Right cardiac atrium (tissue), 5 donors: ENCODE measurements around the gene PCDHB5. TPM values are rescaled to one million over a fixed set of nuclear protein-coding genes. Genes with fewer than 3 reads are reported as not detected.
"Not testable (repeated sequence)": the region's sequence is repeated elsewhere in the genome, so short reads cannot be mapped to it uniquely, and the experiment has no call there.

ENCODE experiments used
- ATAC-seq, 2 donors: fragments of 200-7000 bp; cut with Tn5 transposase; one replicate each; pipeline versions ENCODE4 v1.8.0 to v1.9.1; 2020; ENCODE audit warnings: moderate library complexity in 2 of 2, mild to moderate bottlenecking in 1 of 2
- DNase-seq, 3 donors: peaks; one replicate each; pipeline ENCODE4 v3.0.0-alpha.2; 2020
- H3K27ac ChIP-seq: one replicate; pipeline ENCODE4 v1.5.1; 2013; ENCODE audit warnings: mild to moderate bottlenecking, low read length, control low read depth, moderate library complexity
- H3K27me3 ChIP-seq: one replicate; pipeline ENCODE4 v1.6.1; 2013; ENCODE audit not compliant: control insufficient read depth, insufficient read depth
- H3K4me1 ChIP-seq: one replicate; pipeline ENCODE4 v1.6.1; 2013; ENCODE audit warnings: low read length; ENCODE audit not compliant: control insufficient read depth, insufficient read depth
- H3K4me3 ChIP-seq: one replicate; pipeline ENCODE4 v1.5.1; 2013; ENCODE audit warnings: low read length, control low read depth
- H3K9me3 ChIP-seq: one replicate; pipeline ENCODE4 v1.6.1; 2013; ENCODE audit warnings: low read length; ENCODE audit not compliant: control insufficient read depth
- WGBS: extraction: QIAGEN DNeasy Blood & Tissue Kit; methylation state at CpG from one replicate; pipeline ENCODE4 v1.1.7; 2013; 5-methylcytosine and 5-hydroxymethylcytosine counted together
- intact Hi-C, 4 donors: fragments of 100-400 bp; cut with DNase I; formaldehyde crosslinking; loops; one replicate each; pipeline versions ENCODE4 v1.11.0 to v1.14.0; 2022 to 2023
- polyA plus RNA-seq: library from polyadenylated mRNA; stranded (reverse); fragments of 200-250 nt; gene quantifications from one replicate; pipeline ENCODE4 v1.2.3, GENCODE V29; 2013
- total RNA-seq, 4 donors: library from RNA; stranded (reverse); fragmentation: NEBNext Ultra II Directional; extraction: Animal tissue kit (Norgen Biotek cat#: 25700); gene quantifications; one replicate each; pipeline ENCODE4 v1.2.1, GENCODE V29; 2021
- donor health status: healthy with polysubstance abuse.
- donor health status: DM: no; HTN: yes; CAD: no.
- donor health status: DM: no; HTN: no; CAD: no.
- donor health status: DM: no; HTN: yes; CAD: no; lungs with severe emphysema.
- donor health status: DM: yes; HTN: yes; CAD: no.

PCDHB5 gene
- total and polyA plus RNA-seq, 5 donors, result 1.3 to 3.1 (median 2.5) TPM

- 23% methylated on average over 36 of the region's 36 CpGs for WGBS
- H3K9me3 ChIP-seq, intact Hi-C loops, ATAC-seq, H3K4me3 ChIP-seq, H3K27ac ChIP-seq, H3K27me3 ChIP-seq, DNase-seq, H3K4me1 ChIP-seq: not testable (repeated sequence)
Measured at GRCh38 chr5:141152096-141152495, 17.1 kb downstream of the PCDHB5 start.

GRCh38 chr5:141155540-141156374 lies 20.8 kb downstream of the PCDHB5 start:
- intact Hi-C loops, result no loop called here
- H3K27me3 ChIP-seq, result no peaks in the 10 kb centered on the region
- DNase-seq (no peak), ATAC-seq (no peak)
- no peak overlapping the region for H3K27ac ChIP-seq
- peaks cover 10% of the 10 kb centered on the region for H3K9me3 ChIP-seq
- WGBS, result 30% methylated on average over 21 of the region's 21 CpGs
- H3K4me1 ChIP-seq, result no peaks in the 10 kb centered on the region
- no peak overlapping the region for H3K4me3 ChIP-seq

- H3K9me3 ChIP-seq, ATAC-seq, H3K4me3 ChIP-seq, H3K27me3 ChIP-seq, H3K27ac ChIP-seq, DNase-seq, intact Hi-C loops, H3K4me1 ChIP-seq: not testable (repeated sequence)
- 32% methylated on average over 38 of the region's 38 CpGs for WGBS
Measured at GRCh38 chr5:141157356-141157755, 22.4 kb downstream of the PCDHB5 start.

- ATAC-seq, H3K4me3 ChIP-seq, H3K27me3 ChIP-seq, DNase-seq, H3K9me3 ChIP-seq, H3K27ac ChIP-seq, intact Hi-C loops, H3K4me1 ChIP-seq: not testable (repeated sequence)
- WGBS, result 32% methylated on average over 20 of the region's 28 CpGs
Measured at GRCh38 chr5:141157901-141158300, 22.9 kb downstream of the PCDHB5 start.

GRCh38 chr5:141172381-141173204 lies 37.6 kb downstream of the PCDHB5 start, which contains the start of gene PCDHB7:
Gene PCDHB7 (plus strand): TSS chr5:141172644. CDS start chr5:141172836, 192 bp downstream.
- H3K27me3 ChIP-seq, result no peaks in the 10 kb centered on the region
- peak within 1 kb of the TSS; percentile 39 for H3K4me3 ChIP-seq
- 30% methylated on average over 20 of the region's 20 CpGs for WGBS
- peaks cover 9% of the 10 kb centered on the region for H3K9me3 ChIP-seq
- DNase-seq (no peak), ATAC-seq (no peak)
- no peak within 1 kb of the TSS for H3K27ac ChIP-seq
- no peaks in the 10 kb centered on the region for H3K4me1 ChIP-seq
- intact Hi-C loops, result loop anchor here in 1 of 4 donors (10.0 kb wide), 1 partner anchor 392 kb away; no protein-coding TSS in a partner anchor

GRCh38 chr5:141174291-141175104 lies 39.5 kb downstream of the PCDHB5 start:
- DNase-seq, result peak in 1 of 3 donors; percentile 32
- WGBS, result 41% methylated on average over 79 of the region's 79 CpGs
- not testable (repeated sequence) for H3K4me1 ChIP-seq, H3K9me3 ChIP-seq, H3K27ac ChIP-seq, H3K4me3 ChIP-seq, H3K27me3 ChIP-seq, ATAC-seq
- intact Hi-C loops, result loop anchor here in 1 of 4 donors (10.0 kb wide), 1 partner anchor 390 kb away; no protein-coding TSS in a partner anchor

GRCh38 chr5:141175933-141176332 lies 40.9 kb downstream of the PCDHB5 start:
- no peak for DNase-seq
- WGBS, result 59% methylated on average over 1 of the region's 1 CpG
- Histone ChIP-seq H3K4me3 (no peak overlapping the region), H3K27me3 (no peaks in the 10 kb centered on the region), H3K27ac (no peak overlapping the region), H3K9me3 (peaks cover 9% of the 10 kb centered on the region), H3K4me1 (no peaks in the 10 kb centered on the region)
- intact Hi-C loops, result loop anchor here in 1 of 4 donors (10.0 kb wide), 1 partner anchor 389 kb away; no protein-coding TSS in a partner anchor
- ATAC-seq, result no peak

- H3K4me3 ChIP-seq, DNase-seq, H3K27me3 ChIP-seq, H3K27ac ChIP-seq, H3K4me1 ChIP-seq: not testable (repeated sequence)
- peak in 1 of 2 donors; percentile 47 for ATAC-seq
- peaks cover 11% of the 10 kb centered on the region for H3K9me3 ChIP-seq
- intact Hi-C loops, result loop anchor here in 1 of 4 donors (10.0 kb wide), 1 partner anchor 387 kb away; no protein-coding TSS in a partner anchor
- 24% methylated on average over 14 of the region's 18 CpGs for WGBS
Measured at GRCh38 chr5:141177577-141178191, 42.7 kb downstream of the PCDHB5 start, which contains the start of gene PCDHB8. Gene PCDHB8 (plus strand): TSS chr5:141177790. CDS start chr5:141178035, 245 bp downstream.

- H3K27ac ChIP-seq, H3K4me3 ChIP-seq, H3K9me3 ChIP-seq, ATAC-seq, H3K4me1 ChIP-seq, H3K27me3 ChIP-seq: not testable (repeated sequence)
- WGBS, result 35% methylated on average over 35 of the region's 39 CpGs
- DNase-seq, result peak in 1 of 3 donors; percentile 48
- intact Hi-C loops, result loop anchor here in 1 of 4 donors (10.0 kb wide), 1 partner anchor 385 kb away; no protein-coding TSS in a partner anchor
Measured at GRCh38 chr5:141179371-141179770, 44.4 kb downstream of the PCDHB5 start.

GRCh38 chr5:141179876-141180275 lies 44.9 kb downstream of the PCDHB5 start:
- peaks cover 11% of the 10 kb centered on the region for H3K9me3 ChIP-seq
- not testable (repeated sequence) for H3K27ac ChIP-seq, H3K4me3 ChIP-seq, ATAC-seq, H3K27me3 ChIP-seq, DNase-seq, H3K4me1 ChIP-seq
- intact Hi-C loops, result loop anchor here in 1 of 4 donors (10.0 kb wide), 1 partner anchor 385 kb away; no protein-coding TSS in a partner anchor
- 28% methylated on average over 30 of the region's 32 CpGs for WGBS
